Neural progenitor cell (in vitro differentiated cells): ENCODE results near the gene TCHP. TPM values are rescaled to one million over a fixed set of nuclear protein-coding genes. Genes with fewer than 3 reads are reported as not detected.

Source experiments
- DNase-seq: peaks from one replicate; pipeline ENCODE4 v3.0.0-alpha.2; 2016; ENCODE audit warnings: low spot score
- H2AFZ ChIP-seq: fragments of 200-600 bp; sonication (generic); replicated peaks from 2 replicates; pipeline ENCODE4 v1.6.1; 2016; ENCODE audit warnings: antibody characterized with exemption
- H3F3A ChIP-seq: fragments of 200-600 bp; sonication (generic); 2 replicates; pipeline ENCODE4 v1.6.1; 2016; ENCODE audit warnings: antibody characterized with exemption, low read depth
- H3K27ac ChIP-seq: fragments of 200-600 bp; sonication (generic); 2 replicates; pipeline ENCODE4 v1.5.1; 2016; ENCODE audit warnings: mild to moderate bottlenecking
- H3K27me3 ChIP-seq: fragments of 200-600 bp; sonication (generic); 2 replicates; pipeline ENCODE4 v1.6.1; 2016; ENCODE audit warnings: mild to moderate bottlenecking, moderate library complexity
- H3K36me3 ChIP-seq: fragments of 200-600 bp; sonication (generic); 2 replicates; pipeline ENCODE4 v1.5.1; 2016
- H3K4me1 ChIP-seq: fragments of 200-600 bp; sonication (generic); 2 replicates; pipeline ENCODE4 v1.6.1; 2016; ENCODE audit warnings: mixed run types
- H3K4me2 ChIP-seq: fragments of 200-600 bp; sonication (generic); 2 replicates; pipeline ENCODE4 v1.6.1; 2016
- H3K4me3 ChIP-seq: fragments of 200-600 bp; sonication (generic); 2 replicates; pipeline ENCODE4 v1.5.1; 2016
- H3K79me2 ChIP-seq: fragments of 200-600 bp; sonication (generic); 2 replicates; pipeline ENCODE4 v1.6.1; 2016; ENCODE audit warnings: low read depth
- H3K9ac ChIP-seq: fragments of 200-600 bp; sonication (generic); 2 replicates; pipeline ENCODE4 v1.6.1; 2016
- H3K9me3 ChIP-seq: fragments of 200-600 bp; sonication (generic); 2 replicates; pipeline ENCODE4 v1.5.1; 2016; ENCODE audit warnings: low read depth
- H4K20me1 ChIP-seq: fragments of 200-600 bp; sonication (generic); 2 replicates; pipeline ENCODE4 v1.6.1; 2016; ENCODE audit warnings: low read depth
- H3K27ac Mint-ChIP-seq: 3 replicates; pipeline ENCODE4 v1.8.0; 2021; ENCODE audit warnings: mixed read lengths
- H3K27me3 Mint-ChIP-seq: 2 replicates; pipeline ENCODE4 v1.8.0; 2022; ENCODE audit warnings: low read depth, mild to moderate bottlenecking, inconsistent platforms, moderate library complexity, mixed read lengths; ENCODE audit not compliant: insufficient read depth
- H3K36me3 Mint-ChIP-seq: 3 replicates; pipeline ENCODE4 v1.8.0; 2021; ENCODE audit warnings: mixed read lengths
- H3K4me1 Mint-ChIP-seq: 3 replicates; pipeline ENCODE4 v1.8.0; 2021; ENCODE audit warnings: mixed read lengths
- H3K4me3 Mint-ChIP-seq: 3 replicates; pipeline ENCODE4 v1.8.0; 2021; ENCODE audit warnings: mild to moderate bottlenecking, moderate library complexity, mixed read lengths
- H3K9me3 Mint-ChIP-seq: 3 replicates; pipeline ENCODE4 v1.8.0; 2020; ENCODE audit warnings: mixed read lengths
- EZH2 ChIP-seq: fragments of 200-600 bp; sonication (generic); IDR thresholded peaks from 2 replicates; pipeline ENCODE4 v1.6.1; 2017; ENCODE audit warnings: antibody characterized with exemption, mild to moderate bottlenecking, moderate library complexity
- EZH2phosphoT487 ChIP-seq: fragments of 200-600 bp; sonication (generic); IDR thresholded peaks from 2 replicates; pipeline ENCODE4 v1.6.1; 2017; ENCODE audit warnings: antibody characterized with exemption
- total RNA-seq: library from RNA; depleted of rRNA; stranded (reverse); fragments of >200 nt; gene quantifications from 2 replicates; pipeline ENCODE4 v1.2.3, GENCODE V29; 2015; ENCODE audit warnings: low replicate concordance
- TF ChIP-seq, protein P1 (sequence below): fragments of 200-600 bp; sonication (generic); IDR thresholded peaks from 2 replicates; pipeline ENCODE4 v1.5.1; 2017; ENCODE audit warnings: antibody characterized with exemption, mild to moderate bottlenecking

TCHP gene
- total RNA-seq, 1 donor from 2014 or later, result 15.2 TPM

DNA sequence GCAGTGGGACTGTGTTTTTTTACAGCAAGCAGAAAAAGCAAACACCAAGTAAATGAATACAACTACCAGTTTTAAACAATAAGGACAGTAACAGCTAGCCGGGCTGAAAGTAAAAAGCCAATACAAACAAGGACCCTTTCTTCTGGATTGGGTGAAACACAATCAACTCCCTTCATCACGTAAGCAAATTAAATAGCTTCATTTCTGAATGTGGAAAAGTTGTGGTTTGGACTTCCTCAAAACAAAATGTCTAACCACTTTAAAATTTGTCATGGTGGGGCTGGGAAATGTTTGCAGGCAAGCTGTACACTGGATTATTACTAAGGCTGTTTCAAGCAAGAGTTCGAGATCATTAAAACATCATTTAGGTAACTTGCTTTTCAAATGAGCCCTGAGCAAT lies 47.4 kb downstream of the TCHP start:
- no peak overlapping the region for H2AFZ ChIP-seq
- Mint-ChIP-seq H3K4me3 (no peak overlapping the region), H3K4me1 (peaks cover 52% of the 10 kb centered on the region), H3K27me3 (peaks cover 4% of the 10 kb centered on the region), H3K36me3 (peaks cover 23% of the 10 kb centered on the region), H3K27ac (no peak overlapping the region), H3K9me3 (no peaks in the 10 kb centered on the region)
- no peak overlapping the region for H3K4me3 ChIP-seq
- H3K4me1 ChIP-seq, result peaks cover 36% of the 10 kb centered on the region
- H3K27ac ChIP-seq, result no peak overlapping the region
- H3K79me2 ChIP-seq, result no peaks in the 10 kb centered on the region
- H4K20me1 ChIP-seq, result no peaks in the 10 kb centered on the region
- no peaks in the 10 kb centered on the region for H3K27me3 ChIP-seq
- no peak overlapping the region for H3K9ac ChIP-seq
- TF ChIP-seq EZH2 (no peak), EZH2phosphoT487 (no peak)
- TF ChIP-seq, protein P1, sequence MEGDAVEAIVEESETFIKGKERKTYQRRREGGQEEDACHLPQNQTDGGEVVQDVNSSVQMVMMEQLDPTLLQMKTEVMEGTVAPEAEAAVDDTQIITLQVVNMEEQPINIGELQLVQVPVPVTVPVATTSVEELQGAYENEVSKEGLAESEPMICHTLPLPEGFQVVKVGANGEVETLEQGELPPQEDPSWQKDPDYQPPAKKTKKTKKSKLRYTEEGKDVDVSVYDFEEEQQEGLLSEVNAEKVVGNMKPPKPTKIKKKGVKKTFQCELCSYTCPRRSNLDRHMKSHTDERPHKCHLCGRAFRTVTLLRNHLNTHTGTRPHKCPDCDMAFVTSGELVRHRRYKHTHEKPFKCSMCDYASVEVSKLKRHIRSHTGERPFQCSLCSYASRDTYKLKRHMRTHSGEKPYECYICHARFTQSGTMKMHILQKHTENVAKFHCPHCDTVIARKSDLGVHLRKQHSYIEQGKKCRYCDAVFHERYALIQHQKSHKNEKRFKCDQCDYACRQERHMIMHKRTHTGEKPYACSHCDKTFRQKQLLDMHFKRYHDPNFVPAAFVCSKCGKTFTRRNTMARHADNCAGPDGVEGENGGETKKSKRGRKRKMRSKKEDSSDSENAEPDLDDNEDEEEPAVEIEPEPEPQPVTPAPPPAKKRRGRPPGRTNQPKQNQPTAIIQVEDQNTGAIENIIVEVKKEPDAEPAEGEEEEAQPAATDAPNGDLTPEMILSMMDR, result no peak
- DNase-seq, result no peak
- H3K4me2 ChIP-seq, result no peak overlapping the region
- no peaks in the 10 kb centered on the region for H3K9me3 ChIP-seq
- no peaks in the 10 kb centered on the region for H3K36me3 ChIP-seq
- H3F3A ChIP-seq, result peaks cover 30% of the 10 kb centered on the region

GRCh38 chr12:109948368-109948767 lies 48.3 kb downstream of the TCHP start:
- Mint-ChIP-seq H3K4me3 (no peak overlapping the region), H3K9me3 (no peaks in the 10 kb centered on the region), H3K27ac (peak overlapping the region; percentile 74), H3K36me3 (peaks cover 23% of the 10 kb centered on the region), H3K27me3 (peaks cover 4% of the 10 kb centered on the region), H3K4me1 (peaks cover 54% of the 10 kb centered on the region)
- Histone ChIP-seq H3K4me1 (peaks cover 36% of the 10 kb centered on the region), H3K4me2 (no peak overlapping the region), H2AFZ (no peak overlapping the region), H4K20me1 (no peaks in the 10 kb centered on the region), H3K27ac (no peak overlapping the region), H3K36me3 (no peaks in the 10 kb centered on the region), H3K27me3 (no peaks in the 10 kb centered on the region), H3K4me3 (no peak overlapping the region), H3K79me2 (no peaks in the 10 kb centered on the region), H3F3A (peaks cover 30% of the 10 kb centered on the region), H3K9ac (no peak overlapping the region), H3K9me3 (no peaks in the 10 kb centered on the region)
- TF ChIP-seq, protein P1, result no peak
- no peak for TF ChIP-seq EZH2
- TF ChIP-seq EZH2phosphoT487, result no peak
- no peak for DNase-seq

- no peak overlapping the region for H3K9ac ChIP-seq
These were observed 49.0 kb downstream of the TCHP start for GRCh38 chr12:109949089-109949488.

More at GRCh38 chr12:109949089-109949488, 49.0 kb downstream of the TCHP start:
- no peak for DNase-seq
- H3K4me3 ChIP-seq, result no peak overlapping the region
- no peaks in the 10 kb centered on the region for H3K79me2 ChIP-seq
- no peaks in the 10 kb centered on the region for H4K20me1 ChIP-seq
- H3K4me2 ChIP-seq, result no peak overlapping the region
- Mint-ChIP-seq H3K4me1 (peaks cover 52% of the 10 kb centered on the region), H3K4me3 (no peak overlapping the region), H3K9me3 (no peaks in the 10 kb centered on the region), H3K27me3 (peaks cover 4% of the 10 kb centered on the region), H3K27ac (no peak overlapping the region), H3K36me3 (peaks cover 23% of the 10 kb centered on the region)
- H2AFZ ChIP-seq, result no peak overlapping the region
- H3K4me1 ChIP-seq, result peaks cover 36% of the 10 kb centered on the region
- no peaks in the 10 kb centered on the region for H3K9me3 ChIP-seq
- H3K27ac ChIP-seq, result no peak overlapping the region
- peaks cover 30% of the 10 kb centered on the region for H3F3A ChIP-seq
- no peaks in the 10 kb centered on the region for H3K36me3 ChIP-seq
- TF ChIP-seq, protein P1, result no peak
- TF ChIP-seq EZH2phosphoT487, result no peak
- no peak for TF ChIP-seq EZH2
- no peaks in the 10 kb centered on the region for H3K27me3 ChIP-seq
